HL-60 (cell line): ENCODE data around the gene LRP10.

Source experiments
- DNase-seq, 2 experiments: peaks; one replicate each; pipeline ENCODE4 v3.0.0-alpha.2; 2010 to 2020; ENCODE audit warnings: low read depth in 1 of 2, low spot score in 1 of 2
- H3K27ac ChIP-seq: fragments of 250-450 bp; sonication (Bioruptor Pico); replicated peaks from 2 replicates; pipeline ENCODE4 v1.5.1; 2020; ENCODE audit warnings: mild to moderate bottlenecking, moderate library complexity
- H3K27me3 ChIP-seq: fragments of 250-450 bp; sonication (Bioruptor Pico); 2 replicates; pipeline ENCODE4 v1.5.1; 2021; ENCODE audit warnings: mild to moderate bottlenecking, moderate library complexity; ENCODE audit not compliant: insufficient read depth, poor library complexity, severe bottlenecking
- H3K4me3 ChIP-seq: replicated peaks from 2 replicates; pipeline ENCODE4 v1.5.1; 2011; ENCODE audit warnings: mild to moderate bottlenecking, control low read depth, low read length; ENCODE audit not compliant: insufficient read depth
- GABPA ChIP-seq: IDR thresholded peaks from 2 replicates; pipeline ENCODE4 v1.6.1; 2012; ENCODE audit warnings: low read depth
- POLR2AphosphoS5 ChIP-seq: IDR thresholded peaks from 2 replicates; pipeline ENCODE4 v1.6.1; 2012; ENCODE audit warnings: low read depth
- SPI1 ChIP-seq: IDR thresholded peaks from 2 replicates; pipeline ENCODE4 v1.6.1; 2012; ENCODE audit warnings: low read depth, mild to moderate bottlenecking, borderline replicate concordance
- TF ChIP-seq, protein P1 (sequence below): IDR thresholded peaks from one replicate; pipeline ENCODE4 v1.5.1; 2011; ENCODE audit warnings: low read length, control low read depth, inconsistent platforms; ENCODE audit not compliant: insufficient read depth
- TF ChIP-seq, protein P2 (sequence below): IDR thresholded peaks from 2 replicates; pipeline ENCODE4 v1.6.1; 2012; ENCODE audit warnings: low read depth; ENCODE audit not compliant: insufficient replicate concordance

The LRP10 gene

DNA sequence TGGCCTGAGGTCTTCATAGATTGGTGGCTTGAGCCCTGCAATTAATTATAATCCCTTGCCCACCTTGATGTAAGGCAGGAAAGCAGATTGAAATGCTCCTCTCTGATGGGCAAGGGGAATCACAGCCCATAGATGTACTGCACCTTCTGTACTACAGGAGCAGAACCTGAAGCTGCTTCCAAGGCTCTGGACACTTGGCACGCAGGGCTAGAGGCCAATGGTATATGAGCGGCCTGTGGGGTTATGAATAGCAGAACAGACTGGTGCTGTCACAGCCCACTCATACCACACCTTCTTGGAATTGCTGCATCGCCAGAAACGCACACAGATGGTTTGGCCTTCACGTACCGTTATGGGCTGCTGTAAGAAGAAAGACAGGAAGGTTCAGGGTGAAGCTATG is 49.2 kb downstream of the LRP10 start:
- no peak overlapping the region for H3K4me3 ChIP-seq
- H3K27me3 ChIP-seq: no peaks in the 10 kb centered on the region
- TF ChIP-seq, protein P1, sequence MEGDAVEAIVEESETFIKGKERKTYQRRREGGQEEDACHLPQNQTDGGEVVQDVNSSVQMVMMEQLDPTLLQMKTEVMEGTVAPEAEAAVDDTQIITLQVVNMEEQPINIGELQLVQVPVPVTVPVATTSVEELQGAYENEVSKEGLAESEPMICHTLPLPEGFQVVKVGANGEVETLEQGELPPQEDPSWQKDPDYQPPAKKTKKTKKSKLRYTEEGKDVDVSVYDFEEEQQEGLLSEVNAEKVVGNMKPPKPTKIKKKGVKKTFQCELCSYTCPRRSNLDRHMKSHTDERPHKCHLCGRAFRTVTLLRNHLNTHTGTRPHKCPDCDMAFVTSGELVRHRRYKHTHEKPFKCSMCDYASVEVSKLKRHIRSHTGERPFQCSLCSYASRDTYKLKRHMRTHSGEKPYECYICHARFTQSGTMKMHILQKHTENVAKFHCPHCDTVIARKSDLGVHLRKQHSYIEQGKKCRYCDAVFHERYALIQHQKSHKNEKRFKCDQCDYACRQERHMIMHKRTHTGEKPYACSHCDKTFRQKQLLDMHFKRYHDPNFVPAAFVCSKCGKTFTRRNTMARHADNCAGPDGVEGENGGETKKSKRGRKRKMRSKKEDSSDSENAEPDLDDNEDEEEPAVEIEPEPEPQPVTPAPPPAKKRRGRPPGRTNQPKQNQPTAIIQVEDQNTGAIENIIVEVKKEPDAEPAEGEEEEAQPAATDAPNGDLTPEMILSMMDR: no peak
- TF ChIP-seq SPI1 (no peak), POLR2AphosphoS5 (no peak), GABPA (no peak)
- TF ChIP-seq, protein P2, sequence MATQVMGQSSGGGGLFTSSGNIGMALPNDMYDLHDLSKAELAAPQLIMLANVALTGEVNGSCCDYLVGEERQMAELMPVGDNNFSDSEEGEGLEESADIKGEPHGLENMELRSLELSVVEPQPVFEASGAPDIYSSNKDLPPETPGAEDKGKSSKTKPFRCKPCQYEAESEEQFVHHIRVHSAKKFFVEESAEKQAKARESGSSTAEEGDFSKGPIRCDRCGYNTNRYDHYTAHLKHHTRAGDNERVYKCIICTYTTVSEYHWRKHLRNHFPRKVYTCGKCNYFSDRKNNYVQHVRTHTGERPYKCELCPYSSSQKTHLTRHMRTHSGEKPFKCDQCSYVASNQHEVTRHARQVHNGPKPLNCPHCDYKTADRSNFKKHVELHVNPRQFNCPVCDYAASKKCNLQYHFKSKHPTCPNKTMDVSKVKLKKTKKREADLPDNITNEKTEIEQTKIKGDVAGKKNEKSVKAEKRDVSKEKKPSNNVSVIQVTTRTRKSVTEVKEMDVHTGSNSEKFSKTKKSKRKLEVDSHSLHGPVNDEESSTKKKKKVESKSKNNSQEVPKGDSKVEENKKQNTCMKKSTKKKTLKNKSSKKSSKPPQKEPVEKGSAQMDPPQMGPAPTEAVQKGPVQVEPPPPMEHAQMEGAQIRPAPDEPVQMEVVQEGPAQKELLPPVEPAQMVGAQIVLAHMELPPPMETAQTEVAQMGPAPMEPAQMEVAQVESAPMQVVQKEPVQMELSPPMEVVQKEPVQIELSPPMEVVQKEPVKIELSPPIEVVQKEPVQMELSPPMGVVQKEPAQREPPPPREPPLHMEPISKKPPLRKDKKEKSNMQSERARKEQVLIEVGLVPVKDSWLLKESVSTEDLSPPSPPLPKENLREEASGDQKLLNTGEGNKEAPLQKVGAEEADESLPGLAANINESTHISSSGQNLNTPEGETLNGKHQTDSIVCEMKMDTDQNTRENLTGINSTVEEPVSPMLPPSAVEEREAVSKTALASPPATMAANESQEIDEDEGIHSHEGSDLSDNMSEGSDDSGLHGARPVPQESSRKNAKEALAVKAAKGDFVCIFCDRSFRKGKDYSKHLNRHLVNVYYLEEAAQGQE: no peak
- DNase-seq: no peak
- no peak overlapping the region for H3K27ac ChIP-seq

DNA sequence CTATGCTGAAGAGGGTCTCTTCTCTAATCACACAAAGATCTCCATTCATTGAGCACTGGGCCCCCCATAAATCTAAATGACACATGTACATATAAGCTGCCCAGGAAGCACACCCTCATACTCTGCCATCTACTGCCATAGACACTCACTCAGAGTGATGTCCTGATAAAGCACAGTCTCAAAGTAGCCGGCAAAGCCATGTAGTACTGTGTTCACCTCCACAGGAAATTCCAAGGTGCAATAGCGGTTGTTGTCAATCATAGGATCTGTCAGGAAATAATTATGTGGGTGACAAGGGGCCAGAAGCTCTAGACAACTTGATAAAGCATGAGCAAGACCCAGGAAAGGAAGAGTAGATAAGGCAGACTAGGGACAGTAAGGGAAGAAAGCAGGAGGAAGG is 50.8 kb downstream of the LRP10 start:
- Histone ChIP-seq H3K4me3 (no peak overlapping the region), H3K27me3 (no peaks in the 10 kb centered on the region), H3K27ac (no peak overlapping the region)
- no peak for DNase-seq
- TF ChIP-seq, protein P2: no peak
- no peak for TF ChIP-seq SPI1

DNA sequence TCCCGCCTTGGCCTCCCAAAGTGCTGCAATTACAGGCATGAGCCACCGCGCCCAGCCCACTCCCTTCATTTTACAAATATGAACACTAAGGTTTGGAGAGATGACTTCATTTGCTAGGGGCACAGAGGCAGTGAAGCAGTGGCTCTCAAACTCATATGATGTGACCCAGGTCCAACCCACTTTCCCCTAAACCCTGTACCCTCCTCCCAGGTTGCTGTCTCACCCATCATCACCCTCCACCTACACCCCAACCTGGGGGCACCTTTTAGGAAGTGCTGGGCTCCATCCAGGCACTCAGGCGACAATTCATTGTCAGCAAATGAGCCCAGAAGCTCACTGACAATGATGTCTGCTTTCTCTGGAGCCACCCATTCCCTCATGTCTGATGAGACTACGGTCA is 52.2 kb downstream of the LRP10 start:
- Histone ChIP-seq H3K27ac (no peak overlapping the region), H3K4me3 (no peak overlapping the region), H3K27me3 (no peaks in the 10 kb centered on the region)
- no peak for DNase-seq
- TF ChIP-seq POLR2AphosphoS5 (no peak), GABPA (no peak), SPI1 (no peak)
- TF ChIP-seq, protein P2: no peak
- TF ChIP-seq, protein P1: no peak

DNA sequence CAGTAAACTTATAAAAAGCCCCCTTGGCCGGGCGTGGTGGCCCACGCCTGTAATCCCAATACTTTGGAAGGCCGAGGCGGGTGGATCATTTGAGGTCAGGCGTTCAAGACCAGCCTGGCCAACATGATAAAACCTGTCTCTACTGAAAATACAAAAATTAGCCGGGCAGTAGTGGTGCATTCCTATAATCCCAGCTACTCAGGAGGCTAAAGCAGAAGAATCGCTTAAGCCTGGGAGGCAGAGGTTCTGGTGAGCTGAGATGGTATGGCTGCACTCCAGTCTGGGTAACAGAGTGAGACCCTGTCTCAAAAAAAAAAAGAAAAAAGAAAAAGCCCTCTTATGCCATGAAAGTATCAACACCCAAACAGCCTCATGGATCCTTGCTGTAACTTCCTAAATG is 54.0 kb downstream of the LRP10 start:
- H3K27me3 ChIP-seq: no peaks in the 10 kb centered on the region

More for the DNA sequence above, 54.0 kb downstream of the LRP10 start:
- no peak for DNase-seq
- Histone ChIP-seq H3K27ac (no peak overlapping the region), H3K4me3 (no peak overlapping the region)
- TF ChIP-seq POLR2AphosphoS5 (no peak), GABPA (no peak), SPI1 (no peak)
- TF ChIP-seq, protein P1: no peak
- TF ChIP-seq, protein P2: no peak
